Progenitor cell of endocrine pancreas (in vitro differentiated cells): Measurements from ENCODE around the gene POC1A. TPM values are rescaled to one million over a fixed set of nuclear protein-coding genes. Genes with fewer than 3 reads are reported as not detected.

ENCODE experiments used
- DNase-seq: peaks from one replicate; pipeline ENCODE4 v3.0.0; 2021; ENCODE audit warnings: low spot score; ENCODE audit not compliant: unreplicated experiment
- H3K27ac Mint-ChIP-seq: 2 replicates; pipeline ENCODE4 v1.8.0; 2021; ENCODE audit warnings: mild to moderate bottlenecking, moderate library complexity, mixed read lengths
- H3K27me3 Mint-ChIP-seq: 2 replicates; pipeline ENCODE4 v1.8.0; 2021; ENCODE audit warnings: mixed read lengths
- H3K36me3 Mint-ChIP-seq: 2 replicates; pipeline ENCODE4 v1.8.0; 2022; ENCODE audit warnings: mixed read lengths; ENCODE audit not compliant: insufficient read depth
- H3K4me1 Mint-ChIP-seq: 2 replicates; pipeline ENCODE4 v1.8.0; 2021; ENCODE audit warnings: low read depth, mixed read lengths
- H3K4me3 Mint-ChIP-seq: 2 replicates; pipeline ENCODE4 v1.8.0; 2021; ENCODE audit warnings: low read depth, mild to moderate bottlenecking, moderate library complexity, mixed read lengths
- H3K9me3 Mint-ChIP-seq: 2 replicates; pipeline ENCODE4 v1.8.0; 2021; ENCODE audit warnings: low read depth, mixed read lengths
- CTCF ChIP-seq: fragments of 200-600 bp; sonication (generic); IDR thresholded peaks from one replicate; pipeline ENCODE4 v1.5.0; 2021; ENCODE audit warnings: antibody characterized with exemption, mild to moderate bottlenecking; ENCODE audit not compliant: unreplicated experiment
- total RNA-seq: library from RNA; stranded (reverse); gene quantifications from 2 replicates; pipeline ENCODE4 v1.2.1, GENCODE V29; 2021

The POC1A gene
- total RNA-seq, 1 donor from 2014 or later = 14.5 TPM

- TF ChIP-seq CTCF = peak; percentile 46
- peak overlapping the region; percentile 56 for H3K27ac Mint-ChIP-seq
- peaks cover 7% of the 10 kb centered on the region for H3K4me1 Mint-ChIP-seq
- no peak for DNase-seq
- peak overlapping the region; percentile 81 for H3K4me3 Mint-ChIP-seq
- no peaks in the 10 kb centered on the region for H3K9me3 Mint-ChIP-seq
- H3K27me3 Mint-ChIP-seq = peaks cover 9% of the 10 kb centered on the region
- peaks cover 6% of the 10 kb centered on the region for H3K36me3 Mint-ChIP-seq
These were observed 99.3 kb downstream of the POC1A start for GRCh38 chr3:52054661-52055511.

- peak overlapping the region; percentile 44 for H3K4me3 Mint-ChIP-seq
- H3K9me3 Mint-ChIP-seq = no peaks in the 10 kb centered on the region
- DNase-seq = no peak
- no peak for TF ChIP-seq CTCF
- H3K27ac Mint-ChIP-seq = peak overlapping the region; percentile 82
- H3K36me3 Mint-ChIP-seq = peaks cover 7% of the 10 kb centered on the region
- H3K27me3 Mint-ChIP-seq = peaks cover 2% of the 10 kb centered on the region
- H3K4me1 Mint-ChIP-seq = peaks cover 7% of the 10 kb centered on the region
These were observed 100.6 kb downstream of the POC1A start for GRCh38 chr3:52053307-52054304.

- H3K27me3 Mint-ChIP-seq = no peaks in the 10 kb centered on the region
- TF ChIP-seq CTCF = no peak
- peaks cover 7% of the 10 kb centered on the region for H3K4me1 Mint-ChIP-seq
- H3K9me3 Mint-ChIP-seq = no peaks in the 10 kb centered on the region
- no peak for DNase-seq
- no peak overlapping the region for H3K4me3 Mint-ChIP-seq
- peaks cover 7% of the 10 kb centered on the region for H3K36me3 Mint-ChIP-seq
- H3K27ac Mint-ChIP-seq = no peak overlapping the region
These were observed 101.4 kb downstream of the POC1A start for GRCh38 chr3:52052831-52053306.

- Mint-ChIP-seq H3K9me3 (no peaks in the 10 kb centered on the region), H3K27me3 (no peaks in the 10 kb centered on the region), H3K27ac (no peak overlapping the region), H3K4me3 (no peak overlapping the region), H3K4me1 (peaks cover 2% of the 10 kb centered on the region), H3K36me3 (peaks cover 7% of the 10 kb centered on the region)
- DNase-seq = no peak
- no peak for TF ChIP-seq CTCF
These were observed 102.8 kb downstream of the POC1A start for GRCh38 chr3:52051444-52051843.

GRCh38 chr3:52050571-52050970 lies 103.7 kb downstream of the POC1A start:
- Mint-ChIP-seq H3K4me1 (peaks cover 2% of the 10 kb centered on the region), H3K36me3 (peaks cover 7% of the 10 kb centered on the region), H3K9me3 (no peaks in the 10 kb centered on the region), H3K27ac (no peak overlapping the region), H3K27me3 (no peaks in the 10 kb centered on the region), H3K4me3 (no peak overlapping the region)
- no peak for TF ChIP-seq CTCF
- DNase-seq = no peak
